ENCODE results near the gene PDE9A.

The PDE9A gene

DNA sequence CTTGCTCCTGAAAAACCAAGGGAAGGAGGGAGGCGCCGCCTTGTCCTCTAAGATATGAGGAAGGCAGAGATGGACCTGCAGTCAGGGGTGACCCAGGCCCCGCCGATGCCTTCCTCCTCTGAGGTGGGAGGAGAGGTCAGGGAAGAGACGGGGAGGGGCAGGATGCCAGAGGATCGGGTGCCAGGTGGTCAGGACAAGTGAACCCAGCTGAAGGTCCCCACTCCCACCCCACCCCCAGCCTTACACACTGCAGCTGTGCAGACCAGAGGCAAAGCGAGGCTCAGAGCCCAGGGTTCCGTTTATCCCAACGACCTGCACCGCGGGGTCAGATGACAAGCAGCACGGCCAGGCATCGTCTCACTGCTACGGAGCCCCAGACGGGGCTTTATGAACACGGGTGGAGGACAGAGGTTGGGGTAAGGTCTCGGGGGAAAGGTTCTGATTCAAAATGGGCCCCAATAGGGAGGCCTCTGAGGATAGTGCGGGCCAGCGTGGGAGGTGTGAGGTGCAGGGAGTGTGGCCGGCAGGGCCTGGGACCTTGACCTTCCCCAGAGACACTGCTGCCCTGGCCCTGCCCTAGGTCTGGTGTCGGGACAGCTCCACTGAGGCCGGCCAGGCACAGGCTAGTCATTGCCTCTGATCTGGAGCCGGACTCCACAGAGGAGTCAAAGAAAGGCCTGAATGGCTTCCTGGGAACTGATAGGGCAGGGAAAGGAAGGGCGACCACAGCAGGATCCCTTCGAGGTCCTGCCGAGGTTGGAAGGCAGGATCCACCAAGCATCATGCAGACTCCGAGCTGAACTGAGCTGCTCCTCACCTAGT lies 113.5 kb downstream of the PDE9A start:
- in situ Hi-C loops (cut with HindIII; ENCODE audit: low sequenced_read_pairs), result no loop called here

DNA sequence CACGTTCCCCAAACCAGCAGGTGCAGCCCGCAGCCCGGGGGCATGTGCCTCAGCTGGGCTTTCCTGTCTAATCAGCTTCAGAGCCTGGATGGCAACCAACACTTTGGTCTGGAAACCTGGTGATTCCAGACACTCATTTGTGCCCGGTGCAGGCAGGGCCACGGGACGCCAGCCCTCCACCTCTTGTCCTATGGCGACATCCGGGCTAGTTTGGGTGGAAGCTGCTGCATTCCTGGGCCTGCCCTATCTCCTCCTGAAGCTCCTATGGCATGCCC lies 114.1 kb downstream of the PDE9A start:
- in situ Hi-C loops (cut with HindIII; ENCODE audit: low sequenced_read_pairs), result no loop called here

DNA sequence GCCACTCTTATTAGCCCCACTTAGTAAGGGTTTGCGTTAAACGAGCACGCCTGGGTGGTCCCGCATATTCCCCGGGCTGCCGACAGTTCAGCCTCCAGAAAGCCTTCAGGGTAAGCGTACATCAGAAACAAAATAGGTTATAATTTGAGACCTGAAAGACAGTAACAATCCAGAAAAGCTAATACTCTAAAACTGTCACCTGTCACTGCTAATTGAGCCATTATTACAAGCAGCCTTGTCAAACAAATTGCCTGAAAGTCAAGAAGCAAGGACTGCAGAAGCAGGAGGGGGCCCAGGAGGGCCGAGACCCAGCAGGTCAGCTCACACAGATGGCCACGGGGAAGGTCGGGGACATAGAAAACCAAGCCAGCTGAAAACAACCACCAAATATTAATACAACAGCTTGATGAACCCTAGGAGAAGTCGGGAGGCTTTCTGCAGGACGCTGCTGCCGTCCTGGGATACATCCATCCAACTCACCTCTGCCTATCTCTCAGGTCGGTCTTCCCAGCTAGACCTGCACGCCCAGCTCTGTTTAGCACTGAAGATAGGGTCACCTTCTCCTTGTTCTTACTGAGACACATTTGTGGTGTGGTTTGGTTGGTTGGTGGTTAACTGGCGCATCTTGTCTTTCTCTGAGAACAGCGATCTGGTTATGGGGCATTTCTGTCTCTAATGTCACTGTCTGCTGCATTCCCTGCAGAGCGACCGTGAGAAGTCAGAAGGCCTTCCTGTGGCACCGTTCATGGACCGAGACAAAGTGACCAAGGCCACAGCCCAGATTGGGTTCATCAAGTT lies 115.1 kb downstream of the PDE9A start:
- in situ Hi-C loops (cut with HindIII; ENCODE audit: low sequenced_read_pairs), result no loop called here

DNA sequence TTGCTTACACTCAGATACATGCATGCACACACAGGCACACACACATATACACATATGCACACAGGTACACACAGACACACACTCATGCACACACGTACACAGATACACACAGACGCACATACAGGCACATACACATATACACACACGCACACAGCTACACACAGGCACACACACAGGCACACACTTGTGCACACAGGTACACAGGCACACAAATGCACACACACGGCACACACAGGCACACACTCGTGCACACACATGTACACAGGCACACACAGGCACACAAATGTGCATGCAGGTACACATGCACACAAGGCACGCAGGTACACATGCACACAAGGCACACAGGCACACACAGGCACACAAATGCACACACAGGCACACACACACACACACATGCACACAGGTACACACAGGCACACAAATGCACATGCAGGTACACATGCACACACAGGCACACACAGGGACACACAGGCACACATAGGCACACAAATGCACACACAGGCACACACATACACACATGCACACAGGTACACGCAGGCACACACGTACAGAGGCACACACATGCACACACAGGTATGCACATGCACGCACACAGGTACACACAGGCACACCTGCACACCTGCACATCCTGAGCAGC lies 115.9 kb downstream of the PDE9A start:
- in situ Hi-C loops (cut with HindIII; ENCODE audit: low sequenced_read_pairs), result no loop called here

DNA sequence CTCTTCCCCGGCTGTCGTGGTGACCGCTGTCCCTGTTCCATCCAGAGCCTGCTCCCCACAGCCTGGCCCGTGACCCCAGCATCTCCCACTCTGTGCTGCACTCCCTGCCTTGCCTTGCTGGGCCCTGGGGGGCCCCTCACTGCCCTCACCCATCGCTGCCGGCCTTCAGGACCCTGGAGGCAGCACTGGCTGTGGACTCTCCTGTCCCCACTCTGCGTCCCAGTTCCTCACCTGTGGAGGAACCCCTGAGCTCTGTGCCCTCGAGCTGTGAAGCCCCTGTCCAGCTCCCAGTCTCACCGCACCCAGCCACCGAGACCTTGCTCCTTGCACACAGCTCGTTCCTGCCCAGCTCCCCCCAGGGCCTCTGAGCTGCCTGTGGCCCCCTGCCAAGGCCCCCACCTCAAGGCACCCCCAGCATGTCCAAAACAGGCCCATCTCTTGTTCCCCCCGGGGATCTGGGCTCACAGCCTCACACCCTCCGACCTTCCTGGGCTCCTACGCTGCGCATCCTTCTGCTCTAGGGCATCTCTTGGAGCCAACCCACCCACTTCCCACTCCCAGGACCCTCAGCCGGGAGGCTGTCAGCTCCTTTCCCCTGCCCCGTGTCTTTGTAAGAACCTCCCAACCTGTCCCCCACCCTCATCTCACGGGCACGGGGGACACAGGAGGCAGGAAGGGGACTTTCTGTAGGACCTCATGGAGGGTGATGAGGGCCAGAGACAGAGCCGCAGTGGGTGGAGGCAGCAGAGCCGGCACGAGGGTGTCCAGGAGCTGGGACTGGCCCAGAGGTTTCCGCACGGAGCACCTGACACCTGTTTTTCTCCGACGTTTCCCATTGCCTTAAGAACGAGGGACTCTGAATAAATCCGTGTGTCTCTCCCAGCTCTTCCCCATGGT lies 116.6 kb downstream of the PDE9A start:
- in situ Hi-C loops (cut with HindIII; ENCODE audit: low sequenced_read_pairs), result no loop called here

DNA sequence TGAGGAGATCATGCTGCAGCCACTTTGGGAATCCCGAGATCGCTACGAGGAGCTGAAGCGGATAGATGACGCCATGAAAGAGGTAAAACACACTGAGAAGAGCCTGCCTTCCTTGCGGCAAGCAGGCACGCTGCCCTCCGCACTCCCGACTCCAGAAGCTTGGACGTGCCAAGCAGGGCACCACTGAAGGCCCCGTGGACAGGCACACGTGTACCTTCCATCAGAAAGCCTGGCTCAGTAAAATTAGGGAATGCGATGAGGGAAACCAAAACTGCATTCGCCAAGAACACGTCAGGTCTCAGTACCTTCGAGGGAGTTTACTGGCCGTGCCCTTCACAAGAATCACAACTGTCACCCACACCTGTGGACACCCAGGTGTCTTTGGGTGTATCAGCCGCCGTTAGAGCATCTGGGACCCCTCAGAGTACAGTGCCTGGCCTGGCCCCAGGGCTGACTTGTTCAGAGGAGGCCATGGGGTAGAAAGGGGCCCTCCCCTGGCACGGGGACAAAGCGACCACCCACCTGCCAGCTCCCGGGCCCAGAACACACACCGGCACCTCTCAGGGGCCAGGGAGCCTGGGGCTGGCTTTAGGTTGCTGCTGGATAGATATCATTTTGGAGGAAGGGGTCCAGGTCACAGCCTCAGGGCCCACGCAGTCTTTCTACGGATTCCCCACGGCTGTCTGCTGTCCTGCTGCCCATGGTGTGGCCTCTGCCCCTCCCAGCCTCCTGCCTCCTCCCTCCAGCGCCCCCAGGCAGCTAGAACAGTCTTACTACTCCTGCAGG lies 117.5 kb downstream of the PDE9A start:
- in situ Hi-C loops (cut with HindIII; ENCODE audit: low sequenced_read_pairs), result no loop called here

DNA sequence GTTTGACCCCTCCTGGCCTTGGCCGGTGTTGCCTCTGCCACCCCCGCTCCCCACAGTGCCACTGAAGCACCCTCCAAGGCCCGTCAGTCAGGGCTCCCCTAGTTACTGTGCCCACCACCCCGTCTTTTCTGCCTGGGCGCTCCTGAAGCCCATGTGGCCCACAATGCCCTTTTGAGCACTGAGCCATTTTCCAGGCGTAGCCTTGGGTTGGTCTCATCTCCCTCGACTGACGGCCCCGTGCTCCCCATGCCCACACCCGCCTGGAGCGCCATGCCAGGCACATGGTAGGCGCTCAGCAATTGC lies 118.0 kb downstream of the PDE9A start:
- in situ Hi-C loops (cut with HindIII; ENCODE audit: low sequenced_read_pairs), result no loop called here

DNA sequence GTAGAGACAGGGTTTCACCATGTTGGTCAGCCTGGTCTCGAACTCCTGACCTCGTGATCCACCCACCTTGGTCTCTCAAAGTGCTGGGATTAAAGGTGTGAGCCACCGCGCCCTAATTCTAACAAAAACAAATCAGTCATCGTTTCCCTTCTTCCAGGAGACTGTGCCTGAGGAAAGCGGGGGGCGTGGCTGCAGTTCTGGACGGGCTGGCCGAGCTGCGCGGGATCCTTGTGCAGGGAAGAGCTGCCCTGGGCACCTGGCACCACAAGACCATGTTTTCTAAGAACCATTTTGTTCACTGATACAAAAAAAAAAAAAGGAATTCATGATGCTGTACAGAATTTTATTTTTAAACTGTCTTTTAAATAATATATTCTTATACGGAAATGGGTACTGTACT lies 121.7 kb downstream of the PDE9A start:
- in situ Hi-C loops (cut with HindIII; ENCODE audit: low sequenced_read_pairs), result no loop called here

DNA sequence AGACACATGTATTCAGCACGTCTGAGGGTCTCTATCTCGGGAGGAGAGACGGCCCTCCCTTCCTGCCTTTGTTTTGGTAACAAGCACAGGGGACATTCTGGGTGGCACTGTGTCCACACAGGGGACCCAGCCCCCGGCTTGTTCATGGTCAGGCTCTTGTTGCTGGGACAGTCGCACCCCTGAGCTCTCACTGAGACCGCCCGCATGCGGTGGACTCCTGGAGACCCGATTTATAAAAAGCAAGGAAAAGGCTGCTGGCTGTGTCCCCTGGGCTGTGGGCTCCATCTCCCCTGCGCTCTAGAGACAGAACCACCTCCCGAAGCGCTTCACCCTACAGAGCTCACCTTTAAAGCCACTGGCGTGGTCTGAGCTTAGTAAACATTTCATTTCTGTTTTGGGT lies 122.5 kb downstream of the PDE9A start:
- in situ Hi-C loops (cut with HindIII; ENCODE audit: low sequenced_read_pairs), result no loop called here

DNA sequence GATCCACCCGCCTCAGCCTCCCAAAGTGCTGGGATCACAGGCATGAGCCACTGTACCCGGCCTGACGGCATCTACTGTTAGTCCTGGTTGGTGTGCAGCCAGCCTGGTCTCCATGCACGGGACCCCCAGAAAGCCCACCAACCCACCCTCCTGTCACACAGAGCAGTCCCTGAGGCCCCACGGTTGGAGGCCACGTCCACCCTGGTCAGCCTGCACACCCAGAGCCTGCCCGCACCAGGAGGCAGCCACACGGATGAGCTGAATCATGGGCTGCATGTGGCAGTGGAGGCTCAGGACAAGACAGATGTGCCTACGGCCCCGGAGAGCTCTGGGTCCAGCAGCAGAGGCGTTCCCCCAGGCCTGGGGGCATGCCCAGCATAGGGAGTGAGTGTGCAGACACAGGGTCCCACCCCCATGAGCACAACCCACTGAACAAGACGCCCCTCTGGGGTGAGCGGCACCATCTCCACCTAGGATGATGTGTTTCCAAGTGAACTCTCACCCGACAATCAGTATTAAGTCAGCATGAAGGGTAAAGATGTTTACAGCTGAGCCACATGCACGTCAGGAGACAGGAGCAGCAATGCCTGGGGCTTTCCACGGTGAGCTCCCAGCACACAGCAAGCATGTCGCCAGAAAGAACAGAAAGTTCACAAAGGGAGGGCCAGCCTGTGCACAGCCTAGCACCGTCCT lies 123.8 kb downstream of the PDE9A start:
- in situ Hi-C loops (cut with HindIII; ENCODE audit: low sequenced_read_pairs), result no loop called here

DNA sequence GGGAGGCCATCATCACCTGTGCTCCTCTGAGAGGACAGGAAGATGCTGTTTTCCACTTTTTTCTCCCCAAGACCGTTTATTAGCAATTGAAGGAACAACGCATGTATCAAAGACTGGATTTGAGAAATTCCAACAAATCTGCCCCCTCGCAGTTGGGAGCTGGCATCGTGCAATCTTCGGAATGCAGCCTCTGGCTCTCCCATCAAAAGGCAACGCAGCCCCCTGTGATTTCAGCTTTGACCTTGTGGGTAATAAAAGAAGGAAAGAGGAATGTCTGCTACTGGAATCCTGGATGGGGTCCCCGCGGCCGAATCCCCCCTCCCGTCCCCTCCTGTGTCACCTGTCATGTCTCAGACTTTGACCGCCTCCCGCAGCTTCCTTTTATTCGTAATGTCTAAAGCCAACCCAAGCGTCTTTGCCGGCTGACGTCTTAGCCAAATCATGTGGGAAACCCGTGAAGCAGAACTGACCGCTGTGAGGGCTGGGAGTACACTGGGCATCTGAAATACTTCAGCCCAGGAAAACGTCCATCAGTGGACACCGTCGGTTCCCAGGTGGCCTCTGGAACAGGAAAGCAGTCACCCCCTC lies 124.4 kb downstream of the PDE9A start:
- in situ Hi-C loops (cut with HindIII; ENCODE audit: low sequenced_read_pairs), result no loop called here

DNA sequence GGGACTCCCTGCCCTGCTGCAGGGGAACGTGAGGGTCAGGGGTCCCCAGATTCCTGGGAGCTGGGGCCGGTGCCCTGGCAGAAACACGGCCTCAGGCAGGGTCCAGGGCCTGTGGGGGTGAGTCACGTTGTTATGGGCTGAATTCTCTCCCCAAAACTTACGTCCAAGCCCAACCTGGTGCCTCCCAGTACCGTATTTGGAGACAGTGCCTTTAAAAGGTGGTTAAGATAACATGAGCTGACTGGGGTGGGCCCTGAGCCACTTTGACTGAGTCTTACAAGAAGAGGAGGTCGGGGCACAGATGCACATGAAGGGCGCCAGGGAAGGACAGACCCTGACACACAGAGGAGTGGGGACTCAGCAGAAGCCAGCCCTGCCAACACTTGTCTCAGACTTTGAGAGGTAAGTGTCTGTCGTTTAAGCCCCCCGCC lies 126.0 kb downstream of the PDE9A start:
- in situ Hi-C loops (cut with HindIII; ENCODE audit: low sequenced_read_pairs), result no loop called here

DNA sequence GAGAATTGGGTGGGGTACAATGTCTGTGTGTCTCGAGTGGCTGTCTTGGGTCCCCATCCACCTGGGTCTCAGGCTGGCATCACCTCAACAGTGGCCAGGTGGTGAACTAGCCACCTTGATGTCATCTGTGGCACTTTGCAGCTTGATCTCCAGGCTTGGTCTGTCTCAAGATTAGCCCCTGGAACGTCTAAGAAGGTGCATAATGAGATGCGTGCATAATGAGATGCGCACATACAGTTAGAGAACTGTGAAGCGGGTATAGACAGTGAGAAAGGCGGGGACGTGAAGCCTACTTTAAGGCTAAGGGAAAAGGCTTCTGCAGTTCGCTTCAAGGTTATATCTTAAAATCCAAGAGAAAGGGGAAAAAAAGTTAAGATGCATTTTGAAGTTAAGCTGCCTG lies 127.2 kb downstream of the PDE9A start:
- in situ Hi-C loops (cut with HindIII; ENCODE audit: low sequenced_read_pairs), result no loop called here

DNA sequence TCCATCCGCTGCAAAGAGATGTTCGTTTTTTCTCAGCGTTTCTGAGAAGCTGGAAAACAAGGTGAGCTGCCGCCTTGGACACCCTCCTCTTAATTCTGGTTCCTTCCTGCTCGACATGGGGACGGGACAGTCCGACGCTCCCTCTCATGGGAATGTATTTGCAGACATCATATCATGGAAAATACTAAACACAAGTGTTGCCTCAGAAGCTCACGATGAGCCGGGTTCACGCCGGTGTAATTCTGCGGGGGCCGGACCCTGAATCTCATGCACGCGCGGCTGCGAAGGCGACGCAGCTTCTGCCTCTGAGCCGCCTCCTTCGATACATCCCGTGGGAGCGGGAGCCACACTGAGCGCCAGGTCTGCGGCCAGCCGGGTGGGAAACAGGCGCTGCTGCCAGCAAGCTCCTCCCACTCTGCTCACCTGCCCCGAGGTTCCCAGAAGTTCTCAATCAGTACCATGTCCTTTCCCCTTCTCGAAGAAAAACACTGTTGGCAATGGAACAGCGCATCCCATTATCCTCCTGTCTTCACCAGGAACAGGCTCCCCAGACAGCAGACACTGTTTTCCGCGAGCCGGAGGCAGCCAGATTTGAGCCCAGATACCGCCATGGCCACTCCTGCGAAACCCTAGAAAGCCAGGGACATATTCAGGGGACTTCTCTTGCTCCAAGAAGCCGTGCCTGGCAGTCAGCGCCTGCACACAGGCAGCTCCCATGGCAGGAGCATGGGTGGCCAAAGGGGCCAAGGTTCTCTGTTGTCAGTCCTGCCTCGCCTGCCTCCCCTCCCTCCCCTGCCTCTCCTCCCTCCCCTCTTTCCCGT lies 127.9 kb downstream of the PDE9A start:
- in situ Hi-C loops (cut with HindIII; ENCODE audit: low sequenced_read_pairs), result no loop called here

DNA sequence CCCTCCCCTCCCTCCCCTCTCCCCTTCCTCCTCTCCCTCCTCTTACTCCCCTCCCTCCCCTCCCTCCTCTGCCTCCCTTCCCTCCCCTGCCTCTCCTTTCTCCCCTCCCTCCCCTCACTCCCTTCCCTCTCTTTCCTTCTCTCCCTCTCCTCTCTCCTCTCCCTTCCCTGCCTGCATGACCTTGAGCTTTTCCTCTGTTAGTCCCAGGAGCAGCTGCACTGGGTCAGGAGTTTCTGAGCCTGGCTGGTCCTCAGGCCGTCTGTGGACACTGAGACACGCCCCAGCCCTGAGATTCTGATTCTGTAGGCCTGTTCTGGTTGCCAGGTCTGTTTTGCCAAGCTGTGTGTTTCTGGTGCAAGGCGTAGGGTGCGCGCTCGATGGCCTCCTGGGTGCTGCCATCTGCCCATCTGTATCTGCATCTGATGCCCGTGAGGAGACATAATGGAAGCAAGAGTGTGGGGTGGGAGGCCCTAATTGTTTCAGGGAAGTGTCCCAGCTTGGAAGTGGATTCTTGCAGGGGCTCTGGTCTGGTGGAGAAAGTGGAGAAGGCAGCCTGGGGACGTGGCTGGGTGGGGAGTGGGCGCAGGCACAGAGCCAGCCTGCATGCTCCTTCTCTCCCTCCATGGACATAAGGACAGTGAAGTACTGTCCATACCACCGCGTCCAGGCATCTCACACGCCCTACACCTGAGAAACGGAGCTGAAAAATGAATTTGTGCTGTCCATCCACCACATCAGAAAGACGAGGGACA lies 128.7 kb downstream of the PDE9A start:
- in situ Hi-C loops (cut with HindIII; ENCODE audit: low sequenced_read_pairs), result no loop called here

DNA sequence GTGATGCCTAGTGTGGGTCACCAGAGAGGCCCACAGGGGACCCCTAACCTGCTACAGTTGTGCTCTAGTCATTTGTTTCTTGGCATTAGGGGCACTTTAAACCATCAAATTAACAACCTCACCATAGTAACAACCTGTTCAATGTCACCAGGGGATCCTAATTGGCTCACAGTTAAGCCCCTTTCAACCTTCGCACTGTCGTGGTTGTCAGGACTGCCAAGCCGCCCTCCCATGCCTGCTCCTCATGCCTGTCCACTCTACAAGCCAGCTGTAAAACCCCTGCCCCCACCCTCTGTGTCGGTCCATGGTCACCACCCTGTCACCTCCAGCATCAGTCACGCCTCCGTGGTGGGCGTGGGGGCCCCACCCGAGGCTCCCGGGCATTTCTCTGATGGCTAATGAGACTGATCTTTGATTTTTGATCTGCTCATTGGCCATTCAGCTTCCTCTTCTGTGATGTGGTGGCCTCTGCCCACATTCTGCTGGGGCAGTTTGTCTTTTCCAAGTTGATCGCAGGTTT lies 129.4 kb downstream of the PDE9A start:
- in situ Hi-C loops (cut with HindIII; ENCODE audit: low sequenced_read_pairs), result no loop called here

DNA sequence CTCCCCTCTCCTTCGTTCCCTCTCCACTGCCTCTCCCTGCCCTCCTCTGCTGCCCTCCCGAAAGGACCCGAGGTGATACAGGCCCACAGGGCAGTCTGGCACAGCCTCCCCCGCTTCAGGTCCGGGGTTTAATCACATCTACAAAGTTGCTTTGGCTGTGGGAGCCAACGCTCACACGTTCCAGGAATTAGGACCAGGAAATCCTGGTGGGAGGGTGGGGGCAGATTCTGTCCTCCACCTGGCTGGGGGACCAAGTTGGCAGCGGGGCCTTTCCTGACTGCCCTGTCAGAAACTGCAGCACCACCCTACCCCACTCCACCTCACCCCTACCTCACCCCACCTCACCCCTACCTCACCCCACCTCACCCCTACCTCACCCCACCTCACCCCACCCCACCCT lies 130.9 kb downstream of the PDE9A start:
- in situ Hi-C loops (cut with HindIII; ENCODE audit: low sequenced_read_pairs), result no loop called here
